Measurements from ENCODE around the gene SORBS2. TPM values are rescaled to one million over a fixed set of nuclear protein-coding genes. Genes with fewer than 3 reads are reported as not detected.
A peak's percentile ranks its signal among the peaks of the same experiment; 100 is the strongest.

SORBS2 gene
- total RNA-seq, 4 donors from 2014 or later = 640 to 1,569 (median 1,016) TPM

GRCh38 chr4:185838514-185839193 lies 26.7 kb upstream of the SORBS2 start:
- Histone ChIP-seq H3K4me3 (no peak overlapping the region), H3K27me3 (no peaks in the 10 kb centered on the region), H3K4me1 (peaks cover 6 to 50% (median 20%) of the 10 kb centered on the region in 3 donors), H3K9me3 (no peaks in the 10 kb centered on the region), H3K27ac (peak overlapping the region; percentile 9 to 86 (median 80)), H3K36me3 (no peaks in the 10 kb centered on the region)
- no peak for ATAC-seq
- TF ChIP-seq POLR2A (IDR thresholded peaks at IDR 0.05) (no peak), POLR2AphosphoS5 (IDR thresholded peaks at IDR 0.05) (no peak), CTCF (IDR thresholded peaks at IDR 0.05) (no peak)
- WGBS, 2 donors (ENCODE audit: low coverage in 1 of 2) = 68 to 76% methylated on average over 7 to 8 of the region's 11 CpGs

- H3K9me3 ChIP-seq = no peaks in the 10 kb centered on the region
- no peaks in the 10 kb centered on the region for H3K36me3 ChIP-seq
- no peak for ATAC-seq
- 78% methylated on average over 4 of the region's 8 CpGs; no CpG with 5 or more reads in 1 of the 2 donors for WGBS, 2 donors (ENCODE audit: low coverage in 1 of 2)
- H3K4me3 ChIP-seq = no peak overlapping the region
- H3K27me3 ChIP-seq = no peaks in the 10 kb centered on the region
- peak overlapping the region; percentile 9 to 86 (median 80) for H3K27ac ChIP-seq
- TF ChIP-seq EP300 (IDR thresholded peaks at IDR 0.05) (no peak), CTCF (IDR thresholded peaks at IDR 0.05) (no peak), POLR2AphosphoS5 (IDR thresholded peaks at IDR 0.05) (no peak), POLR2A (IDR thresholded peaks at IDR 0.05) (no peak)
- H3K4me1 ChIP-seq = peaks cover 6 to 50% (median 20%) of the 10 kb centered on the region in 3 donors
These were observed 26.1 kb upstream of the SORBS2 start for GRCh38 chr4:185838104-185838452.

DNA sequence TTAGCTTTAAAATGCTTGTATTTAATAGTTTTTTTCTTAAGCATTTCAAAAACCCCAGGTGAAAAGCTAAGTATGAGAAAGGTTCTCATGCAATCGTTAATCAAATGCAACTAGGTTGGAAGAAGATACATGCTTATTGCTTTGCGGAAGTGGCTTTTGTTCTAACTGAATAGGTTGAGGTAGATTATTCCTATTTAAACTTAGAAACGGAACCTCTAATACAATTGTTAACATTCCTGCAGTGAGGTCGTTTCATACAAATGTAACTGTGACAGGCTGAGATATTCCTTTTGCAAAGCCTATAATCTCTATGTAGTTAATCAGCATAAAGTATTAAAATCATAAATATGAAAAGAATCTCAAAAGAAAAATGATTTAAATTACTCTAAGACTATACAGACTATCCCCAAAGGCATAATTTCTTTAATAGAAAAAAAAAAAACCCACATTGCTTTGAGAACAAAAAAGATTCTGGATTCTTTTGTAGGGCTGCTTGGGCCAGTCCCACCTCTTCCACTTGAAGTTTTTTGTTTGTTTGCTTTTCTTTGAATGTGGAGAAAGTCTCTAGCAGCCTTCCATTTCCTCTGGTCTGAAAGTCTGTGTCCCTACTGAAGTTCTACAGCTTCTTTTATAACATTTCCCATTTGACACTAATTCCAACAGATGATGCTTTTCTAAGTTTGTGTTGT lies 25.6 kb upstream of the SORBS2 start:
- whole genome bisulfite sequencing, 2 donors (ENCODE audit: low coverage in 1 of 2) = 36 to 38% methylated on average over 4 of the region's 4 CpGs
- H3K27ac ChIP-seq = peak overlapping the region; percentile 23 to 86 (median 80)

DNA sequence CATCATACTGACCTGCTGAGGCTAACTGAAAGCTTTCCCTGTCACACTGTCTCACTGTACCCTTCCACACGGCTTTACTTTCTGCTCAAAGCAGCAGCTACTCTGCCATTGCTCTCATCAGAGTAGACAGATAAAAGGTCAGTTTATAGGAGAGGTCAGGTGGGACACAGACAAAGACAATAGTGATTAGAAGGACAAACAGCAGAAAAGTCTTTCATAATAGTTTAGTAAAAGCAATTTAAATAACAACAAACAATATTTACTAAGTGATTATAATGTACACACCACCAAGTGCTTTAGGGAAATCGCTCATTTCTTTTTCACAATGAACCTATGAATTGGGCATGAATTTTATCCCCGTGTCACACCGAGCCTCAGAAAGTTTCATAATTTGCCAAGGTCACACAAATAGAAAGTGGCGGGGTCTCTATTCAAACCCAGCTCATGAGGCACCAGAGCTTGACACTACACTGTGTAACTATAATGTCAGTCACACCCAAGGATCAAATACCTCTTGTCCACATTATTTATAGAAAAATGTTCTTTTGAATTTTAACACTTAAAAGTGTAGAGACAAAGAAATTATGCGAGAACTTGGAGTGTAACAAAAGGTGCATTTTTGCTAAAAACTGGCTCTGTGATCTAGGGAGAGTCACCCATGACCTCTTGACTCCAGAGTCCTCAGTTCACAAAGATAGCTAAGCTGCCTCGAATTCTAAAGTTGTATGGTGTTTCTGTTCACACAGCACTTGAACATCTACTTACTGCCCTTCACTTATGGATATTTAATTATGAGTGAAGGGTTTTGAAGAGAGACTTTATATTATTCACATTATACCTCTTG lies 24.5 kb upstream of the SORBS2 start:
- Histone ChIP-seq H3K4me1 (peaks cover 6 to 50% (median 20%) of the 10 kb centered on the region in 3 donors), H3K27ac (peak overlapping the region in 1 of 4 donors; percentile 80)
- WGBS, 2 donors (ENCODE audit: low coverage in 1 of 2) = 65 to 78% methylated on average over 6 to 7 of the region's 7 CpGs

More for the DNA sequence above, 25.6 kb upstream of the SORBS2 start:
- ATAC-seq = no peak
- Histone ChIP-seq H3K27me3 (no peaks in the 10 kb centered on the region), H3K36me3 (no peaks in the 10 kb centered on the region), H3K4me3 (no peak overlapping the region), H3K9me3 (no peaks in the 10 kb centered on the region), H3K4me1 (peaks cover 6 to 50% (median 20%) of the 10 kb centered on the region in 3 donors)
- TF ChIP-seq POLR2AphosphoS5 (IDR thresholded peaks at IDR 0.05) (no peak), EP300 (IDR thresholded peaks at IDR 0.05) (no peak), POLR2A (IDR thresholded peaks at IDR 0.05) (no peak), CTCF (IDR thresholded peaks at IDR 0.05) (no peak)

More for the DNA sequence above, 24.5 kb upstream of the SORBS2 start:
- TF ChIP-seq POLR2AphosphoS5 (IDR thresholded peaks at IDR 0.05) (no peak), EP300 (IDR thresholded peaks at IDR 0.05) (no peak), POLR2A (IDR thresholded peaks at IDR 0.05) (no peak), CTCF (IDR thresholded peaks at IDR 0.05) (no peak)
- Histone ChIP-seq H3K36me3 (no peaks in the 10 kb centered on the region), H3K4me3 (no peak overlapping the region), H3K27me3 (no peaks in the 10 kb centered on the region), H3K9me3 (no peaks in the 10 kb centered on the region)
- ATAC-seq = no peak

All from gastroesophageal sphincter (tissue), 4 donors.